Measurements from ENCODE around the gene TUSC2. TPM values are rescaled to one million over a fixed set of nuclear protein-coding genes. Genes with fewer than 3 reads are reported as not detected.

Gene TUSC2
- total RNA-seq, 1 experiment from 2014 or later: 15.2 TPM

GRCh38 chr3:50354850-50355249 lies 26.8 kb upstream of the TUSC2 start:
- no peak for DNase-seq (ENCODE audit: low spot score)
- no peak overlapping the region for H3K4me3 ChIP-seq (ENCODE audit: low read depth, low read length, poor library complexity, severe bottlenecking)
- no peak overlapping the region for H3K27ac ChIP-seq (ENCODE audit: low read depth, low read length, poor library complexity, severe bottlenecking)
- BruUV-seq (replicated peaks): no TSS peak
- no peaks in the 10 kb centered on the region for H3K27me3 ChIP-seq (replicated peaks; ENCODE audit: insufficient read depth, low read depth, low read length, poor library complexity)
- POLR2A ChIA-PET (ENCODE audit: low non-redundant PET): no interaction called here
- CTCF ChIA-PET: no interaction called here
- peaks cover 5% of the 10 kb centered on the region for H3K4me1 ChIP-seq (ENCODE audit: insufficient read depth, low read length, poor library complexity, severe bottlenecking)
- intact Hi-C loops (cut with micrococcal nuclease; ENCODE audit: unreplicated experiment): loop anchor here (5.0 kb wide), 1 partner anchor 187 kb away; no protein-coding TSS in a partner anchor
- no peak for TF ChIP-seq CTCF (conservative IDR thresholded peaks at IDR 0.05; ENCODE audit: low read depth, low read length)
- no peak for TF ChIP-seq EZH2 (IDR thresholded peaks at IDR 0.05; ENCODE audit: borderline replicate concordance, low read depth, low read length, poor library complexity, severe bottlenecking)
- no peaks in the 10 kb centered on the region for H3K9me3 ChIP-seq (ENCODE audit: low read depth, low read length, poor library complexity, severe bottlenecking)
- peaks cover 3% of the 10 kb centered on the region for H3K36me3 ChIP-seq (ENCODE audit: insufficient read depth, low read length, poor library complexity, severe bottlenecking)

- POLR2A ChIA-PET (ENCODE audit: low non-redundant PET): no interaction called here
- intact Hi-C loops (cut with micrococcal nuclease; ENCODE audit: unreplicated experiment): loop anchor here (5.0 kb wide), 1 partner anchor 188 kb away; no protein-coding TSS in a partner anchor
- no peaks in the 10 kb centered on the region for H3K27me3 ChIP-seq (replicated peaks; ENCODE audit: insufficient read depth, low read depth, low read length, poor library complexity)
- H3K36me3 ChIP-seq (ENCODE audit: insufficient read depth, low read length, poor library complexity, severe bottlenecking): peaks cover 3% of the 10 kb centered on the region
- no peak overlapping the region for H3K27ac ChIP-seq (ENCODE audit: low read depth, low read length, poor library complexity, severe bottlenecking)
- BruUV-seq (replicated peaks): no TSS peak
- H3K4me1 ChIP-seq (ENCODE audit: insufficient read depth, low read length, poor library complexity, severe bottlenecking): peaks cover 5% of the 10 kb centered on the region
- CTCF ChIA-PET: no interaction called here
- no peaks in the 10 kb centered on the region for H3K9me3 ChIP-seq (ENCODE audit: low read depth, low read length, poor library complexity, severe bottlenecking)
- TF ChIP-seq EZH2 (IDR thresholded peaks at IDR 0.05; ENCODE audit: borderline replicate concordance, low read depth, low read length, poor library complexity, severe bottlenecking) (no peak), CTCF (conservative IDR thresholded peaks at IDR 0.05; ENCODE audit: low read depth, low read length) (no peak)
- DNase-seq (ENCODE audit: low spot score): no peak
- H3K4me3 ChIP-seq (ENCODE audit: low read depth, low read length, poor library complexity, severe bottlenecking): no peak overlapping the region
These were observed 26.3 kb upstream of the TUSC2 start for GRCh38 chr3:50354186-50354764.

GRCh38 chr3:50353245-50354004 lies 25.4 kb upstream of the TUSC2 start:
- Histone ChIP-seq H3K27ac (ENCODE audit: low read depth, low read length, poor library complexity, severe bottlenecking) (no peak overlapping the region), H3K36me3 (ENCODE audit: insufficient read depth, low read length, poor library complexity, severe bottlenecking) (peaks cover 3% of the 10 kb centered on the region), H3K27me3 (replicated peaks; ENCODE audit: insufficient read depth, low read depth, low read length, poor library complexity) (no peaks in the 10 kb centered on the region), H3K4me1 (ENCODE audit: insufficient read depth, low read length, poor library complexity, severe bottlenecking) (peaks cover 5% of the 10 kb centered on the region), H3K9me3 (ENCODE audit: low read depth, low read length, poor library complexity, severe bottlenecking) (no peaks in the 10 kb centered on the region), H3K4me3 (ENCODE audit: low read depth, low read length, poor library complexity, severe bottlenecking) (no peak overlapping the region)
- ChIA-PET CTCF (no interaction called here), POLR2A (ENCODE audit: low non-redundant PET) (no interaction called here)
- no peak for DNase-seq (ENCODE audit: low spot score)
- TF ChIP-seq CTCF (conservative IDR thresholded peaks at IDR 0.05; ENCODE audit: low read depth, low read length): no peak
- no peak for TF ChIP-seq EZH2 (IDR thresholded peaks at IDR 0.05; ENCODE audit: borderline replicate concordance, low read depth, low read length, poor library complexity, severe bottlenecking)
- intact Hi-C loops (cut with micrococcal nuclease; ENCODE audit: unreplicated experiment): loop anchor here (5.0 kb wide), 1 partner anchor 189 kb away; no protein-coding TSS in a partner anchor
- no TSS peak for BruUV-seq (replicated peaks)
